Activated CD4-positive, alpha-beta T cell treated with anti-CD3 and anti-CD28 coated beads, Interleukin-2, Interleukin-6, amounts not matched to agents 100 ng/mL and 50 ng/mL, durations not matched to agents 16 hours and 8 hours (primary cell): ENCODE data around the gene AMER2.
"Not testable (repeated sequence)": the region's sequence is repeated elsewhere in the genome, so short reads cannot be mapped to it uniquely, and the experiment has no call there.

Source experiments
- DNase-seq: peaks from one replicate; pipeline ENCODE4 v3.0.0-alpha.2; 2020

AMER2 gene

GRCh38 chr13:25180775-25181537, 8.9 kb upstream of the AMER2 start:
- DNase-seq: no peak

- DNase-seq: no peak
Measured at GRCh38 chr13:25179832-25180774, 8.0 kb upstream of the AMER2 start.

- no peak for DNase-seq
Measured at GRCh38 chr13:25179011-25179410, 6.9 kb upstream of the AMER2 start.

GRCh38 chr13:25178070-25178469, 6.0 kb upstream of the AMER2 start:
- DNase-seq: no peak

- no peak for DNase-seq
Measured at GRCh38 chr13:25177636-25178035, 5.5 kb upstream of the AMER2 start.

- DNase-seq: no peak
Measured at GRCh38 chr13:25177012-25177411, 4.9 kb upstream of the AMER2 start.

GRCh38 chr13:25175431-25175830, 3.3 kb upstream of the AMER2 start:
- DNase-seq: no peak

- DNase-seq: no peak
Measured at GRCh38 chr13:25175026-25175425, 2.9 kb upstream of the AMER2 start.

GRCh38 chr13:25174304-25174703, 2.2 kb upstream of the AMER2 start:
- DNase-seq: no peak

GRCh38 chr13:25172303-25172630, 179 bp upstream of the AMER2 start:
- no peak for DNase-seq

- no peak for DNase-seq
Measured at GRCh38 chr13:25171170-25171516, 945 bp downstream of the AMER2 start.

- no peak for DNase-seq
Measured at GRCh38 chr13:25170554-25171111, 1.5 kb downstream of the AMER2 start.

GRCh38 chr13:25169951-25170553, 2.0 kb downstream of the AMER2 start:
- no peak for DNase-seq

- DNase-seq: no peak
Measured at GRCh38 chr13:25169356-25169755, 2.7 kb downstream of the AMER2 start.

- no peak for DNase-seq
Measured at GRCh38 chr13:25168790-25169189, 3.3 kb downstream of the AMER2 start.

- no peak for DNase-seq
Measured at GRCh38 chr13:25167382-25168174, 4.5 kb downstream of the AMER2 start.

- DNase-seq: no peak
Measured at GRCh38 chr13:25166306-25166705, 5.8 kb downstream of the AMER2 start.

- no peak for DNase-seq
Measured at GRCh38 chr13:25165663-25166062, 6.4 kb downstream of the AMER2 start.

GRCh38 chr13:25165163-25165562, 6.9 kb downstream of the AMER2 start:
- not testable (repeated sequence) for DNase-seq

- no peak for DNase-seq
Measured at GRCh38 chr13:25157681-25158080, 14.4 kb downstream of the AMER2 start.

- no peak for DNase-seq
Measured at GRCh38 chr13:25153736-25154135, 18.4 kb downstream of the AMER2 start.

- no peak for DNase-seq
Measured at GRCh38 chr13:25151626-25152195, 20.4 kb downstream of the AMER2 start.
